Fibroblast of mammary gland (primary cell): ENCODE data around the gene FRK.

Source experiments
- DNase-seq: peaks from one replicate; pipeline ENCODE4 v3.0.0-alpha.2; 2010; ENCODE audit warnings: low read depth
- H3K4me3 ChIP-seq: 2 replicates; pipeline ENCODE4 v1.5.1; 2011; ENCODE audit warnings: low read depth, mild to moderate bottlenecking, low read length, moderate library complexity; ENCODE audit not compliant: control insufficient read depth
- CTCF ChIP-seq: conservative IDR thresholded peaks from 2 replicates; pipeline ENCODE4 v1.5.1; 2011; ENCODE audit warnings: low read depth, low read length, inconsistent platforms; ENCODE audit not compliant: control insufficient read depth, insufficient read depth

The FRK gene

GRCh38 chr6:115899730-115900282 is 160.9 kb downstream of the FRK start:
- DNase-seq = no peak
- TF ChIP-seq CTCF = no peak
- no peak overlapping the region for H3K4me3 ChIP-seq

- TF ChIP-seq CTCF = no peak
- DNase-seq = peak; percentile 72
- H3K4me3 ChIP-seq = no peak overlapping the region
Observed at GRCh38 chr6:115898246-115898645, 162.4 kb downstream of the FRK start.

- peak; percentile 53 for DNase-seq
- H3K4me3 ChIP-seq = no peak overlapping the region
- TF ChIP-seq CTCF = peak; percentile 89
Observed at GRCh38 chr6:115896538-115897129, 164.1 kb downstream of the FRK start.

DNA sequence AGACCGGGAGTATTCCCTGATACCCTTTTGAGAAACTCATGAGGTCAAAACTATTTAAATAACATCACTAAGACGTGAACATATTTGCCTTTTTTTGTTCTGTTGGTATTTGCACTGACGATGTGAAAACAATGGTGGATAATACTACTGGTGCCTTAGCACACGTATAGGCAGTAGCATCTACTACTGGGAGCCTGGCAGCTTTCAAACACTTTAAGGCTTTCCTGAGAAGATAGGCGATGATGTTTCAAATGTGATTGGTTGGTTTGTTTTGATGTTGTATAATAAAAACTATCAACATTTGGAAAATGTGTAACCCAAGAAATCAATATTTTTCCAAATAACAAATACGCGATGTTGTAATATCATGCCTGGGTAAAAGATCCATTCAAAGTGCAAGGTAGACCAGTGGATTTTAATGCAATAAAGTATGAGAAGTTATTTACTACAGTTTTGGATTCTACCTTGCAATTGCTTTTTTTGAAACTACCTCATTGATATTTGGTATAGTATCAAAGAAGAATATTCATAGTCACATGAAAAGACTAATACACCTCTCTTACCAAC is 166.2 kb downstream of the FRK start:
- no peak for TF ChIP-seq CTCF
- H3K4me3 ChIP-seq = no peak overlapping the region
- no peak for DNase-seq

DNA sequence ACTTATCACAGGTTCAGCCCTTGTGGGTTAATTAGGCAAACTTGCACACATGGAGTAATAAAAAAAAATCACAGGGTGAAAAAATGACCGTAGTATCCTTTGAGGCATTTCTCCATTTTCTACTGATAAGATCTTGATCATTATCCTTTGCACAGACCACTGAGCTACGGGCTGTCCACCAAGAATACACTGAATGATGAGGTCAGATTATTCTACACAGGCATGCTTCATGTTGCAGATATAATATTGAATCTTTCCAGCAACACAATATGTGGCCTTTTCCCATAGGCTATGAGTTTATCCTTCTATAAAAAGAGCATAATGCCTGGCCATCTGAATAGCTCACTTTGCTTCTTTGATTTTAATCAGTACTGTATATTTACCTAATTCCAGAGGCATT is 168.9 kb downstream of the FRK start:
- no peak for TF ChIP-seq CTCF
- no peak overlapping the region for H3K4me3 ChIP-seq
- no peak for DNase-seq

- peak; percentile 87 for DNase-seq
- H3K4me3 ChIP-seq = no peak overlapping the region
- no peak for TF ChIP-seq CTCF
Observed at GRCh38 chr6:115891111-115891669, 169.5 kb downstream of the FRK start.
